HG02885 (cell line): Measurements from ENCODE around the gene MAGI1.

ENCODE experiments used
- ATAC-seq: cut with Tn5 transposase; IDR thresholded peaks from one replicate; pipeline ENCODE4 v1.9.1; 2021; ENCODE audit warnings: mild to moderate bottlenecking; ENCODE audit not compliant: unreplicated experiment, poor library complexity

The MAGI1 gene

GRCh38 chr3:65422154-65422553 lies 616.6 kb downstream of the MAGI1 start:
- no peak for ATAC-seq

DNA sequence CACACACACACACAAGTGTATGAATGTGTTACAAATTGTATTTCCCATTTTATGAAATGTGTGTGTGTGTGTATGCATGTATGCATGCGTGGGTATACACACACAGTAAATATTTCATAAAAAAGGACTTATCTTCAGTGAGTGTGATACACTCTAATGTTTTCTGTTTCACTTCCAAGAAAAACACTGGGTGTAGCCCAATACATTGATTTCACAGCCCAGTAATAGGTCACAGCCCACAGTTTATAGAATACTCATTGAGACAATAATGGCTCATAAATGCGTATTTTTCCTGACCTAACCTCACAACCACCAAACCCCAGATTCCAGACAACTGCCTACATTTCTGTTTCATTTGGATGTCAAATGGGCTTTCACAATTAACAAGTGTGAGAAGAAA lies 619.5 kb downstream of the MAGI1 start:
- no peak for ATAC-seq

DNA sequence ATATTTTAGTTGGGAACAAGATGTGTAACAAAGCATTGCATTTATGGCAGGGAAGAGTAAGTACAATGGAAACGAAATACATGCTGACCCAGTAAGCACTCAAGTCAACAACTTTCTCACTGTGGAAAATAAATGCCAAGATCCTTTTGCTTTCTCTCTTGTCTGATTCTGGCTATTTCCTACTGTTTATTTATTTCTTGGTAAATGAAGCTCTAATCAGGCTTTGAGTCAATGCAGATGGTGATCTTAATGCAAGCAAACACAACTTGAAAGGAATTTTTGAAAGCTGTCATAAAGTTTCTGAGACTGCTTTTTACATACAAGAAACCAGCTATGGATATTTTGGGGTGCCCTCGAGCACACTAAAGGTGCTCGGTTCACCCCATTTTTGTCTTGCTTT lies 624.8 kb downstream of the MAGI1 start:
- ATAC-seq = no peak

DNA sequence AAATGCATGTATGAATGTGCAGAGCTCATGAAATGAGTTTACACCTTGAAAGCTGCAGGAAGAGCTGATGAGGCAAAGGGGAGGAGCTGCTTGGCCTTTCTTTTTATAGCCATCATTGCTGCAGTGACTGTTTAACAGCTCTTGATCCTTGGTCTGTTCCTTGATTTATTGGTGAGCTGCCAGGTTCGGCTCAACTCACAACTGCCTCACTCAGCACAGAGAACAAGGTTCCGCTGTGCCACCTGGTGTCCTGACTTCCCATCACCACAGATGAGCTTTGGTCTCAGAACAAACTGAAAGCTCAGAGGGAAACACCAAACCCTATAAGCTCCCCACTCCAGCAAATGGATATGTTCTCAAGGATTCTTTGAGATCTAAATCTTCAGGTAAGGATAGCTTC lies 626.1 kb downstream of the MAGI1 start:
- ATAC-seq = no peak

DNA sequence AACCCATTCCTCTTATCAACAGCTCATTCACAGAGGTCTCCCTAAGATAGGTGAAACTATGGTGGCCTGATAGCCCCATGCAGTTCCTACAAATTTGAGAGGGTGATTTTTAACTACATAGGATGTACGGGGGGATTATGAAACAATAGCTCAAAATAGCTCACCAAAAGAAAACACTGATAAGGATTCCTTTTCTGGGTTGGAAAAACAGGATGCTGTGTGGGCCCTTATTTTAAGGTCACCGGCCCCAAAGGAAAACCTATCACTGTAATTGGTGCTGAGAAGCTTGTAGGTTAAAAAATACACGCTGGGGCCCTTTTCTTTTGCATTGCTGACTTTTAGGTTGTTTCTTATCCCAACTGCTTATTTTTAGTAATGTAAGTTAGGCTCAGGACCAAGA lies 627.4 kb downstream of the MAGI1 start:
- ATAC-seq = no peak

GRCh38 chr3:65409176-65409569 lies 629.5 kb downstream of the MAGI1 start:
- ATAC-seq = no peak

DNA sequence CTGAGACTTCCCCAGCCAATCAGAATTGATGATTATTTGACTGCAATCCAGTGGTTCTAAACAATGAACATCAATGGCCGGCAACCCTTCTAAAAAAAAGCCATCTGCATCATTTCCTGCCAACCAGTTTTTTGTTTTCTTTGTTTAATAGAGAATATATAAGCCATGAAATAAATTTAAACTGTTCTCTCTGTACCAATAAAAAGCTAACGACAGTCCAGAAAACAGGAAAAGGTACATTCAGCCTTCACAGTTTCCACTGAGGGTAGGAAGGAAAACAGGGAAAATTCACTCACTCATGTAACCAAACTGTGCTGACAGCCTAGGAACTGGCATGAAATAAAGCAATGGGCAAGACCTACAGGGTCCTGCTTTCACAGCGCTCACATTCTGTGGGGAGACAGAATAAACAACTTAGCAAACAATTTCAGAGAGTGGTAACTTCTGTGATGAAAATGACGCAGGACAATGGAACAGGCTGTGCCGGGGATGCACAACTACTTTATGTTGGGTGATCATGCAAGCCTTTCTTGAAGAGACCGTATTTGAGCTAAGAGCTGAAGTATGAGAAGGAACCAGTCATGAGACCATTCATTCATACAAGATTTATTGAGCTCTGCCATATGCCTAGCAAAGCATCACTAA lies 630.1 kb downstream of the MAGI1 start:
- ATAC-seq = no peak

DNA sequence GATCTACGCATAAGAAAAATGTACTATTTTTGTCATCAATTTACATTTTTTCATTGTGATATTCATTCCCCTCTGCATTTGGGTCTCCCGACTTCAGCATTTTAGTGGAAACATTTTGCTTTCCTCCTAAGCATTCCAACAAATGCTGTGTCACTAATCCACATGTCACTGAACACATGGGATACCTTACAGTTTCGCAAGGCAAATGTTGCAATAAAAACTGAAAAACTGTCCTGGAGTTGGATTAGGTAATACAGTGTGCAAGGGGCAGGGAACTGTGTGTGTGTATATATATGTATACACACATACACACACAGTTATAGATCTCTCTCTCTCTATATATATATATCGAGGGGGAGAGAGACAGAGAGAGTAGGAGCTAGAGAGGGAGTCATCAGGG lies 632.2 kb downstream of the MAGI1 start:
- ATAC-seq = no peak

- ATAC-seq = no peak
These were observed 636.1 kb downstream of the MAGI1 start for GRCh38 chr3:65402597-65402996.

DNA sequence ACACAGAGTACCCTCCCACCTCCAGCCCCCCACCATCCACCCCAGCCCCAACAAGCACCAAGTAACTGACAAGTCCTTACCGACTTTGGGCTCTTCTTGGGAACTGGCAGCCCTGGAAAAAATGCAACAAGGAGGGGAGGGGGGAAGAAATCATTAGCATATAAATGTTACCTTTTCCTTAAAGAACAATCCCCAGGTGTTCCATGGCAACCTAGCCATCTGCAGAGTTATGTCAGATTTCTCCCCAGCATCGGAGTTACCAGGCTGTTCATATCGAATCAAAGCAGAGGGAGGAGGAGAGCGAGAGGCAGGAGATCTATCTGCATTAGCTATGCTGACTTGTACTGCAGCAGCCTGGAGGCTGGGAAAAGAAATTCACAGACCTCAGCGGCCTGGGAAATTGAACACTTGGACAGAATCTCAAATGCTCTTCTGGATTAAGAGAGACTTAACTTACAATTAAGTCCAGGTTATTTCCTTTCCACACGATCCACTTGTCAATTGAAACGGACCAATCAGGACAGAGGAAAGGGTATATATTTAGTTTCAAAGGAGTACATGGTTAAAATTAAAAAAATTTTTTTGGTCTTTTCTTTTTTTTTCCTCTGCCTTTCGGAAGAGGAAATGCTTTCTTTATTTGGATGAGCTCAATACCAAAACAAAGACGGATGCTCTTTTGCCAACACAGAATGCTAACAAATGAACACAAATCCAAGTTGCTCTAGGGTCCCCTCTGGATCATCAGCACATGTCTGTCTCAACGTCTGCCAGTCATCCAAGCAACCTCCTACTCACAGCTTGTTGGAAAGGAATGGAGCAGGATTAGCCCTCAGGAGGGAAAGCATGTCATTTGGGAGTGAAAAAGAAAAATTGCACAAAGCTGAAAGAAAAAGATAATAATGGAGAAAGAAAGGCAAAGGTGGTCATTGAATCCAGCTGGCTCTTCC lies 637.1 kb downstream of the MAGI1 start:
- ATAC-seq = no peak

DNA sequence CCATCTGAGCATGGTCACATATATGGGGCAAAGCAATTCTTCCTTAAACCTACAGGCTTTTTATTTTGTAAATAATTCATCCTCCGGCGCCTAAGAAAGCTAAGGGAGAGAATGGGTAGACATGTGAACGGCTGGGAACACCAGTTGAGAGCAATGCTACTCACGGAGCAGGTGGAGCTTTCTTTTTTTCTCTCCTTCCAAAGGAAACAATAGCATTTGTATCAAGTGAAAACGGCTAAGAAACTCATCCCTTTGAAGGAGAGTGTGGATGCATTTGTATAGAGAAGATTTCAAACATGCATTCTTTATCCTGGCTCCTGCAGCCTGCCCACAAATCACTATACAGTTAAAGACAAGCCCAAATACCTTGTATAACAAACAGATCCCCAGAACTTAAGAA lies 637.8 kb downstream of the MAGI1 start:
- ATAC-seq = no peak

- ATAC-seq = no peak
These were observed 639.8 kb downstream of the MAGI1 start for GRCh38 chr3:65398953-65399352.

DNA sequence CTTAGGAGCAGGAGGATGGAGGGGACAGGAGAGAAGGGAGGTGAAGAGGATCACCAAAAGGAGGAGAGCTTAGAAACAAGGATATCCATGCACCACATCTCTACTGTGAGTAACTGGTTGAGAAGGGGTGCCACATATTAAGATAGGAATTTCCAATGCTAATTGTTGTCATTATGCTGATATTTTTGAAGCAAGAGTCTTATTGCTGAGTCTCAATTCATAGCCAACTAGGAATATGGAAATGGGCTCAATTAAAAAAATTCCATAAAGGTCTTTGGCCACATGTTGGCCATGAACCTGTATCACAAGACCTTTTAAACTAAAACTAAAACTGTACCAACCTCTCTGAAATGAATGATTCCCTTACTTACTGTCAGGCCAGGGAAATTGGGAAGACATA lies 642.6 kb downstream of the MAGI1 start:
- no peak for ATAC-seq

- no peak for ATAC-seq
These were observed 647.6 kb downstream of the MAGI1 start for GRCh38 chr3:65391068-65391467.

DNA sequence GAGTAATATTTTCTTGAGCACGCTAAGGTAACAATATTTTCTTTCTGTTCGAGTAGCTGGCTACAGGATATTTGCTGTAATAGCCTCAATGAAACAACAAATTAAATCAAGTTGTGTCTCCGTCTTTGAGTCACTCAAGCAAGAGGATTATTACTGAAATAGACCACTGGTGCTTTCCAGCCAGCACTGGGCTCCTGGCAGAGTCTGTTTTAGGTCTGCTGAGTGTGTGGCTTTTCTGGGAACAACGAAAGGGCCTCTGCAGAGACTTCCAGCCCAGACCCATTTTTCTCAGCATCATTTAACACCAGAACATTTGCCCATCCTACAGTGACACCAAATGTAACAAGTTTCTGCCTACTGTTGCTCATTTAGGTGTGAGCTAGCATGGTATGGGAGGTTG lies 652.9 kb downstream of the MAGI1 start:
- ATAC-seq = no peak

GRCh38 chr3:65381496-65382010 lies 657.2 kb downstream of the MAGI1 start:
- ATAC-seq = no peak

DNA sequence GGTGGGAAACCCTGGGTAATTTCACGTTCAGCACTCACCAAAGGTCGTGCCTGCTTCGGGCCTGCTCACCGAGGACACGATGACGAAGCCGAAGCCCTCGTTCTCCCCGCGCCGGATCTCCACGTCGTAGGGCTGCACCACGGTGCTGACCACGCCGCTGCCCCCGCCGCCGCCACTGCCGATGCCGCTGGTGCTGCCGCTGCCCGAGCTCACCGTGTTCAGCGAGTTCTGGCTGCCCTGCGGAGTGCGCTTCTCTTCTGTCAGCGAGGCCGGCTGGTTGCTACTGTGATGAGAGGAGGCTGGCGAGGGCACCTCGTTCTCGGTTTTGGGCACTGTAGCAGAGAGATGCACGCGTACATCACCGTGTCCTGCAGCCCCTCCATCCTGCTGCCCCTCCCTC lies 659.5 kb downstream of the MAGI1 start:
- ATAC-seq = no peak

DNA sequence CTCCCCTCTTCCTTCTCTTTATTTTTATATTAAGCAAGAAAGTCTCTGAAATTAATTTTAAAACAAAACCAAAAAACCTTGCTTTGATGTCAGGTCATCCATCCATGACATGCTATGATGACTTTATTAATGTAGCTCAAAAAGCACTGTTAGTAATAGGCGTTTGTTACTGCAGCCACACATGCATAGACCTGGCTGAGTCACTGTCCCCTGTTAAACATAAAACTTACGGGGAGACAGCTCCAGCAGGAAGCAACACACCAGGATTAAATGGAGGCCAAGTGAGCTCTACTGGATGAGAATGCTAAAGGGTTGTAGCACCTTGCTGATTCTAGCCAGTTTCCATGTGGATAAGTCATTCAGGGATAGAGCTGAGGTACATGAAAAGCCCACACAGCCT lies 661.1 kb downstream of the MAGI1 start:
- no peak for ATAC-seq

DNA sequence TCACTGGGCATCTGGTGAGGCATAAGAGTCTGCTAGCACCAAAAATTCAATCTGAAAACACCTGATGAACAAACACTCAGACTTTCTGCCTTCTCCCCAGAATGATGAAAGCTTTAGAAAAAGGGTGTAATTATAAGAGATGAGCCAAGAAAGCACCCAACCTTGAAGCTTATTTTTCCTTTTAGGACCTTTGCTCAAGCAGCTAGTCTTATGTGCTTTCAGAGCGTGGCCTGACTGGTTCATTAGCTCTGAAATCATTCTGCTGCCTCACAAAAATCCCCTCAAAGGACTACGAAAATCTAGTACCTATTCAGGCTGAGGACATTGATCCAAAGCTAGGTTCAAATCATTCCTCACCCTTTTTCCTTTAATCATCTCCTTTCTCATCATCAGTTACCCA lies 662.3 kb downstream of the MAGI1 start:
- no peak for ATAC-seq

DNA sequence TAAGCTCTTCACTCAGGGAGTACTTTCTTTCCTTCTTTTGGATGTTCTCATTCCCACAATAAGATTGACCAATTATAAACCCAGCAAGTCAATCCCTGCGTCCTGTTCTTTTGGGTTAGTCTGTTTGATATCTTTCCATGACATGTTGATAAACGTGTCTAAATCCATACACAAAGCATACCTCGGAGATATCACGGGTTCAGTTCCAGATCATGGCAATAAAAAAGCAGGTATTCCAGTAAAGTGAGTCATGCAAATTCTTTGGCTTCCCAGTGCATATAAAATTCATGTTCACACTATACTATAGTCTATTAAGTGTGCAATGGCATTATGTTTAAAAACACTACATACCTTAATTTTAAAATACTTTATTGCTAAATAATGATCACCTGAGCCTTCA lies 667.7 kb downstream of the MAGI1 start:
- no peak for ATAC-seq

- ATAC-seq = no peak
These were observed 669.9 kb downstream of the MAGI1 start for GRCh38 chr3:65368866-65369265.

DNA sequence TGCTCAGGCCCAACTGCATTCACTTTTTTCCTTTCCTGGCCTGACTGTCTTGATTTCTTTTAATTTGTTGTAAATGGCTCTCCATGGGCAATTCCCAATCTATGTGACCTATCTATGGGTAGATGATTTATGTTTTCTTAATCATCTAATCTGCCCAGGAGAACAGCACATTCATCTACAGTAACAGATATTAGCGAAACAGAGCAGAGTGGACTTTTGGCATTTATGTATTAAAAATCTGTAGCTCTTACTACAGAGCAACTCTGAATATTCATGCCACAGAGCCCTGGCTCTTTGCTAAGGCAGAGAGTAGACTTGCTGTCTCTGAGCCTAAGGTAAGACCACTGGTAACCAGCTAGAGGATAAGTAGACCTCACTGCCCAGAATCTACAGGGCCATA lies 676.0 kb downstream of the MAGI1 start:
- ATAC-seq = no peak
